ENCODE results near the gene C10orf105. TPM values are rescaled to one million over a fixed set of nuclear protein-coding genes. Genes with fewer than 3 reads are reported as not detected.

C10orf105 gene
- total and polyA plus RNA-seq, 2 of the 13 experiments (the other 11 are each of a cell fraction or from before 2014, with no cell fraction given): not detected

GRCh38 chr10:71708897-71709882 is 10.4 kb downstream of the C10orf105 start:
- ATAC-seq (no peak), DNase-seq (ENCODE audit: low spot score) (no peak), FAIRE-seq (no peak)
- WGBS (ENCODE audit: low lambda C conversion rate): 20% methylated on average over 17 of the region's 28 CpGs
- H3K27ac ChIP-seq (ENCODE audit: extremely low read length, insufficient read depth, low read length): no peak overlapping the region
- in situ Hi-C loops (cut with HindIII; ENCODE audit: extremely low pct_ligation_motif_present, low pct_unique_long_range_greater_than_20kb) (no loop called here), intact Hi-C loops (cut with micrococcal nuclease; ENCODE audit: unreplicated experiment) (loop anchor here (5.0 kb wide), 1 partner anchor 327 kb away; no protein-coding TSS in a partner anchor)
- no peaks in the 10 kb centered on the region for H3K79me2 ChIP-seq (ENCODE audit: insufficient read depth, low read length)
- no peaks in the 10 kb centered on the region for H3K9me3 ChIP-seq (ENCODE audit: low read length)
- no peaks in the 10 kb centered on the region for H3K4me1 ChIP-seq (ENCODE audit: insufficient read depth, low read length)
- ChIA-PET CTCF (ENCODE audit: low intra/inter-chr PET ratio, low total read pairs) (interaction anchor here (1.0 to 1.4 kb wide), 2 partner anchors 103 to 406 kb away, joined by 3 to 5 read pairs; no protein-coding TSS in a partner anchor), POLR2A (no interaction called here)
- H2AFZ ChIP-seq (ENCODE audit: low read length): no peak overlapping the region
- no TSS peak for BruUV-seq (replicated peaks)
- TF ChIP-seq ZNF609 (CRISPR knock-in tag; IDR thresholded peaks at IDR 0.05; ENCODE audit: borderline replicate concordance): no peak
- no peak for TF ChIP-seq BRD4 (CRISPR knock-in tag; IDR thresholded peaks at IDR 0.05)
- no peak for TF ChIP-seq CEBPZ (IDR thresholded peaks at IDR 0.05; ENCODE audit: low read length)
- TF ChIP-seq MNT (IDR thresholded peaks at IDR 0.05): peak; percentile 52
- H4K20me1 ChIP-seq (ENCODE audit: insufficient read depth, low read length): no peaks in the 10 kb centered on the region
- no peak overlapping the region for H3K9ac ChIP-seq (ENCODE audit: insufficient read depth, low read depth, low read length)
- H3K4me3 ChIP-seq (replicated peaks in 1 of 3; ENCODE audit: insufficient read depth in 1 of 3, low read depth in 2 of 3, low read length in 3 of 3): no peak overlapping the region
- H3K36me3 ChIP-seq (replicated peaks in 1 of 2; ENCODE audit: control insufficient read depth in 1 of 2, insufficient read depth in 2 of 2, low read length in 2 of 2): no peaks in the 10 kb centered on the region
- H3K4me2 ChIP-seq (ENCODE audit: low read depth, low read length): no peak overlapping the region
- H3K27me3 ChIP-seq (ENCODE audit: control insufficient read depth in 1 of 2, insufficient read depth in 2 of 2, low read length in 2 of 2): peaks cover 3 to 39% of the 10 kb centered on the region in 2 experiments; a peak in 4 of 5 replicates
